ENCODE results near the gene NOL9. TPM values are rescaled to one million over a fixed set of nuclear protein-coding genes. Genes with fewer than 3 reads are reported as not detected.

Gene NOL9
- total and polyA plus RNA-seq, 4 experiments from 2014 or later: 12.7 to 60.9 (median 46.3) TPM

GRCh38 chr1:6490181-6491080 is 63.9 kb downstream of the NOL9 start:
- H3K36me3 ChIP-seq (ENCODE audit: insufficient read depth, low read length): no peaks in the 10 kb centered on the region
- peaks cover 0 to 2% of the 10 kb centered on the region in 2 donors for H3K36me3 Mint-ChIP-seq
- H3K9me3 Mint-ChIP-seq: no peaks in the 10 kb centered on the region
- peak overlapping the region; percentile 78 to 80 for H3K4me3 ChIP-seq (ENCODE audit: low read length in 2 of 2)
- peak overlapping the region; percentile 57 for H3K27ac ChIP-seq (ENCODE audit: low read depth, low read length)
- H3K9me3 ChIP-seq (ENCODE audit: control insufficient read depth in 1 of 2, low read length in 2 of 2): no peaks in the 10 kb centered on the region
- CTCF ChIA-PET (ENCODE audit: partially characterized antibody): interaction anchor here (1.1 to 12.4 kb wide), 29 partner anchors 9 to 157 kb away, joined by 3 to 158 read pairs (median 6); partner anchors contain the start of genes HES2, KLHL21, NOL9 and TAS1R1
- H3K27ac Mint-ChIP-seq: peak overlapping the region in 5 of 7 donors; percentile 25 to 78 (median 72)
- intact Hi-C loops (cut with micrococcal nuclease): loop anchor here (1.0 kb wide), 3 partner anchors 64 to 156 kb away; partner anchors contain the start of gene NOL9
- POLR2A ChIA-PET (ENCODE audit: partially characterized antibody): interaction anchor here (0.6 to 5.6 kb wide), 14 partner anchors 17 to 283 kb away, joined by 3 to 38 read pairs (median 6); partner anchors contain the start of genes ACOT7, KLHL21, NOL9 and TAS1R1
- H3K4me1 ChIP-seq (ENCODE audit: insufficient read depth, low read length): peaks cover 28% of the 10 kb centered on the region
- peak overlapping the region; percentile 75 to 89 (median 83) for H3K4me3 Mint-ChIP-seq
- peak in 4 of 5 donors; percentile 36 to 48 (median 40) for DNase-seq
- H3K4me1 Mint-ChIP-seq: peaks cover 15 to 53% (median 31%) of the 10 kb centered on the region in 4 donors
- H3K27me3 ChIP-seq (ENCODE audit: insufficient read depth, low read length): peaks cover 8% of the 10 kb centered on the region
- peaks cover 5 to 9% of the 10 kb centered on the region in 2 donors for H3K27me3 Mint-ChIP-seq

GRCh38 chr1:6489799-6490180 is 64.5 kb downstream of the NOL9 start:
- intact Hi-C loops (cut with micrococcal nuclease): loop anchor here (1.0 kb wide), 3 partner anchors 65 to 157 kb away; partner anchors contain the start of gene NOL9
- H3K27ac Mint-ChIP-seq: peak overlapping the region in 3 of 7 donors; percentile 47 to 72 (median 59)

DNA sequence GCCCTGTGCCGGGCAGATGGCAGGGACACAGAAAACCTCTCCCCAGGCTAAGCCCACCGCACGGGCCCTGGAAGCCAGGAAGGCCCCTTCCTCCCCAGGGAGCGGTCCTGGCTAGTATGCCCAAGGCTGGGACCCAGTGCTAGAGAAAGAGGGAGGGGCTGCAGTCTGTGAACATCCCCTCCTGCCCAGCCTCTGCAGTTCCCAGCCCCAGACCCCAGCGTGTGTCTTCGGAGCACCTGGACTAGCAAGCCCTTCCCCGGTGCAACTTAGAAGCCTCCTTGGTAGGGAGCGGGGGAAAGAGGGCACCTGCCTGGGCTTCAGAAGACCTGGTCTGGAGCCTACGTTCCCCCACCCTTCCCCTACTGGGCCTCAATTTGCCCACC is 64.9 kb downstream of the NOL9 start:
- Mint-ChIP-seq H3K9me3 (no peaks in the 10 kb centered on the region), H3K27me3 (peaks cover 9% of the 10 kb centered on the region in 2 donors), H3K4me1 (peaks cover 13 to 53% (median 28%) of the 10 kb centered on the region in 4 donors), H3K27ac (peak overlapping the region in 1 of 7 donors; percentile 59), H3K4me3 (peak overlapping the region in 3 of 8 donors; percentile 39 to 83 (median 75)), H3K36me3 (peaks cover 0 to 2% of the 10 kb centered on the region in 2 donors)
- ChIA-PET POLR2A (ENCODE audit: partially characterized antibody) (interaction anchor here (1.1 to 5.6 kb wide), 8 partner anchors 23 to 113 kb away, joined by 3 to 38 read pairs (median 11); partner anchors contain the start of genes ACOT7, KLHL21, NOL9 and TAS1R1), CTCF (ENCODE audit: partially characterized antibody) (interaction anchor here (0.8 to 12.4 kb wide), 29 partner anchors 9 to 158 kb away, joined by 3 to 158 read pairs (median 6); partner anchors contain the start of genes HES2, KLHL21, NOL9 and TAS1R1)
- intact Hi-C loops (cut with micrococcal nuclease): no loop called here
- H3K36me3 ChIP-seq (ENCODE audit: insufficient read depth, low read length): no peaks in the 10 kb centered on the region
- no peaks in the 10 kb centered on the region for H3K9me3 ChIP-seq (ENCODE audit: control insufficient read depth in 1 of 2, low read length in 2 of 2)
- no peak overlapping the region for H3K4me3 ChIP-seq (ENCODE audit: low read length in 2 of 2)
- peaks cover 14% of the 10 kb centered on the region for H3K27me3 ChIP-seq (ENCODE audit: insufficient read depth, low read length)
- peaks cover 28% of the 10 kb centered on the region for H3K4me1 ChIP-seq (ENCODE audit: insufficient read depth, low read length)
- DNase-seq: no peak
- H3K27ac ChIP-seq (ENCODE audit: low read depth, low read length): no peak overlapping the region

More at GRCh38 chr1:6489799-6490180, 64.5 kb downstream of the NOL9 start:
- peak overlapping the region; percentile 69 to 87 (median 81) for H3K4me3 Mint-ChIP-seq
- H3K9me3 Mint-ChIP-seq: no peaks in the 10 kb centered on the region
- H3K4me1 Mint-ChIP-seq: peaks cover 15 to 53% (median 31%) of the 10 kb centered on the region in 4 donors
- Histone ChIP-seq H3K4me3 (ENCODE audit: low read length in 2 of 2) (peak overlapping the region; percentile 78 to 80), H3K27ac (ENCODE audit: low read depth, low read length) (peak overlapping the region; percentile 57), H3K4me1 (ENCODE audit: insufficient read depth, low read length) (peaks cover 28% of the 10 kb centered on the region), H3K9me3 (ENCODE audit: control insufficient read depth in 1 of 2, low read length in 2 of 2) (no peaks in the 10 kb centered on the region), H3K27me3 (ENCODE audit: insufficient read depth, low read length) (peaks cover 10% of the 10 kb centered on the region), H3K36me3 (ENCODE audit: insufficient read depth, low read length) (no peaks in the 10 kb centered on the region)
- H3K27me3 Mint-ChIP-seq: peaks cover 6 to 9% of the 10 kb centered on the region in 2 donors
- DNase-seq: peak; percentile 73 to 80 (median 77)
- H3K36me3 Mint-ChIP-seq: peaks cover 0 to 2% of the 10 kb centered on the region in 2 donors
- ChIA-PET CTCF (ENCODE audit: partially characterized antibody) (interaction anchor here (0.8 to 12.4 kb wide), 31 partner anchors 9 to 158 kb away, joined by 3 to 158 read pairs (median 6); partner anchors contain the start of genes HES2, KLHL21, NOL9 and TAS1R1), POLR2A (ENCODE audit: partially characterized antibody) (interaction anchor here (1.1 to 5.6 kb wide), 9 partner anchors 24 to 112 kb away, joined by 3 to 38 read pairs (median 13); partner anchors contain the start of genes ACOT7, KLHL21, NOL9 and TAS1R1)

GRCh38 chr1:6488602-6489382 is 65.5 kb downstream of the NOL9 start:
- POLR2A ChIA-PET (ENCODE audit: partially characterized antibody): interaction anchor here (1.1 to 5.6 kb wide), 6 partner anchors 23 to 95 kb away, joined by 3 to 38 read pairs (median 10); partner anchors contain the start of genes ACOT7, NOL9, TAS1R1 and TNFRSF25
- Histone ChIP-seq H3K4me3 (ENCODE audit: low read length in 2 of 2) (no peak overlapping the region), H3K4me1 (ENCODE audit: insufficient read depth, low read length) (peaks cover 28% of the 10 kb centered on the region), H3K27me3 (ENCODE audit: insufficient read depth, low read length) (peaks cover 14% of the 10 kb centered on the region), H3K9me3 (ENCODE audit: control insufficient read depth in 1 of 2, low read length in 2 of 2) (no peaks in the 10 kb centered on the region), H3K36me3 (ENCODE audit: insufficient read depth, low read length) (no peaks in the 10 kb centered on the region), H3K27ac (ENCODE audit: low read depth, low read length) (no peak overlapping the region)
- Mint-ChIP-seq H3K27ac (no peak overlapping the region), H3K9me3 (no peaks in the 10 kb centered on the region), H3K36me3 (peaks cover 0 to 2% of the 10 kb centered on the region in 2 donors), H3K4me1 (peaks cover 13 to 53% (median 28%) of the 10 kb centered on the region in 4 donors), H3K4me3 (no peak overlapping the region), H3K27me3 (peaks cover 9 to 12% of the 10 kb centered on the region in 2 donors)
- DNase-seq: no peak
- CTCF ChIA-PET (ENCODE audit: partially characterized antibody): interaction anchor here (0.7 to 12.4 kb wide), 30 partner anchors 8 to 159 kb away, joined by 3 to 158 read pairs (median 4); partner anchors contain the start of genes HES2, KLHL21, NOL9 and TAS1R1
- intact Hi-C loops (cut with micrococcal nuclease): no loop called here

GRCh38 chr1:6487804-6488484 is 66.4 kb downstream of the NOL9 start:
- Histone ChIP-seq H3K9me3 (ENCODE audit: control insufficient read depth in 1 of 2, low read length in 2 of 2) (no peaks in the 10 kb centered on the region), H3K27ac (ENCODE audit: low read depth, low read length) (no peak overlapping the region), H3K4me3 (ENCODE audit: low read length in 2 of 2) (no peak overlapping the region), H3K27me3 (ENCODE audit: insufficient read depth, low read length) (peaks cover 14% of the 10 kb centered on the region), H3K4me1 (ENCODE audit: insufficient read depth, low read length) (peaks cover 28% of the 10 kb centered on the region), H3K36me3 (ENCODE audit: insufficient read depth, low read length) (no peaks in the 10 kb centered on the region)
- peak overlapping the region in 3 of 7 donors; percentile 1 to 41 (median 16) for H3K27ac Mint-ChIP-seq
- H3K36me3 Mint-ChIP-seq: peaks cover 0 to 2% of the 10 kb centered on the region in 2 donors
- H3K4me3 Mint-ChIP-seq: peak overlapping the region in 1 of 8 donors; percentile 32
- H3K9me3 Mint-ChIP-seq: no peaks in the 10 kb centered on the region
- CTCF ChIA-PET (ENCODE audit: partially characterized antibody): interaction anchor here (0.7 to 12.4 kb wide), 20 partner anchors 9 to 160 kb away, joined by 3 to 158 read pairs (median 4); partner anchors contain the start of genes HES2, NOL9, TAS1R1 and TNFRSF25
- H3K4me1 Mint-ChIP-seq: peaks cover 10 to 47% (median 24%) of the 10 kb centered on the region in 4 donors
- peaks cover 9 to 12% of the 10 kb centered on the region in 2 donors for H3K27me3 Mint-ChIP-seq
- intact Hi-C loops (cut with micrococcal nuclease): no loop called here
- DNase-seq: no peak
- POLR2A ChIA-PET (ENCODE audit: partially characterized antibody): interaction anchor here (0.6 to 5.6 kb wide), 4 partner anchors 28 to 67 kb away, joined by 3 to 38 read pairs (median 5); partner anchors contain the start of genes NOL9 and TAS1R1

Measured in CD4-positive, alpha-beta memory T cell (primary cell).